HUES64 (cell line): ENCODE measurements around the gene SPIRE1.

Experiments used
- H3K27ac ChIP-seq: 2 replicates; pipeline ENCODE4 v1.7.0; 2013; ENCODE audit warnings: low read depth, low read length, inconsistent platforms
- H3K27me3 ChIP-seq: 2 replicates; pipeline ENCODE4 v1.6.1; 2013; ENCODE audit warnings: mild to moderate bottlenecking, low read length; ENCODE audit not compliant: insufficient read depth
- H3K36me3 ChIP-seq: 2 replicates; pipeline ENCODE4 v1.6.1; 2013; ENCODE audit warnings: mild to moderate bottlenecking, low read length; ENCODE audit not compliant: insufficient read depth
- H3K4me1 ChIP-seq: 2 replicates; pipeline ENCODE4 v1.6.1; 2013; ENCODE audit warnings: mild to moderate bottlenecking, low read length, moderate library complexity; ENCODE audit not compliant: insufficient read depth
- H3K4me3 ChIP-seq: 2 replicates; pipeline ENCODE4 v1.5.1; 2013; ENCODE audit warnings: mild to moderate bottlenecking, low read length, moderate library complexity
- H3K9ac ChIP-seq: 2 replicates; pipeline ENCODE4 v1.6.1; 2013; ENCODE audit warnings: mild to moderate bottlenecking, low read depth, low read length
- H3K9me3 ChIP-seq: 2 replicates; pipeline ENCODE4 v1.6.1; 2013; ENCODE audit warnings: low read depth, low read length; ENCODE audit not compliant: insufficient read depth
- WGBS: fragments of 150-250, 120-280 bp; methylation state at CpG from one replicate; pipeline ENCODE4 v1.1.7; 2013; ENCODE audit warnings: missing lambda C conversion rate; 5-methylcytosine and 5-hydroxymethylcytosine counted together

SPIRE1 gene

DNA sequence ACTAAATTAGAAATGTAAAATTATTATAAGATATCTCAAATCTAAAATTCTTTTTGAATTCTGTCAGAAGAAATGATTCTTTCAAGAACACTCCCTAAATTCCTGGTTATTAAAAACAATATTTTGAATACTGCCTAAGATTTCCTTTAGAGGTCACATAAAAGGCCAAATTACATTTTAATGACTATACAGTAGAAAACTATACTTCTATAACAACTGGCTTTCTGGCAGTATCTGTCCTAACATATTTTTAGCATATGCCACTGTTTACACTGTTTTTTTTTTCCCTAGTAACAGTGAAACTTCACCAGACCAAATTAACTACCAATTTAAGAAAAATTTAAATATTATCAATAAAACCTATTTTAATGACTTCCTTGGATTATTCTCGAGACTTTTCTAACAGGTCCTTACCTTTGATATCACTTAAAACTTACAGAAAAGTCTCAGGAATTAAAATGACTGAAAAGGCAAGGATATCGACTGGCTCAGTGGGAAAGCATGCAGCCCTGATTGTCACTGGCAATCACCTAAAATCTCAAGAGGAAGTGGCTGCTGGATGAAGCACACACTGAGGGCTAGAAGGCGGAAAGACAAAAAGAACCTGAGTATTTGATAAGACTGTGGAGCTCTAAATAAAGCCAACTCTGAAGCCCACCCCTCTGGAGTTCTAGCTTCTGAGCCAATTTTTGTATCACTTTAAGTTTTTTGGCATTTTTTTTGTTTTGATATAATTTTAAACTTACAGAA lies 59.6 kb downstream of the SPIRE1 start:
- H3K27ac ChIP-seq: no peak overlapping the region
- H3K36me3 ChIP-seq: no peaks in the 10 kb centered on the region
- no peak overlapping the region for H3K4me3 ChIP-seq
- no peak overlapping the region for H3K9ac ChIP-seq
- peaks cover 16% of the 10 kb centered on the region for H3K4me1 ChIP-seq
- 70% methylated on average over 3 of the region's 3 CpGs for WGBS
- no peaks in the 10 kb centered on the region for H3K9me3 ChIP-seq
- H3K27me3 ChIP-seq: no peaks in the 10 kb centered on the region

DNA sequence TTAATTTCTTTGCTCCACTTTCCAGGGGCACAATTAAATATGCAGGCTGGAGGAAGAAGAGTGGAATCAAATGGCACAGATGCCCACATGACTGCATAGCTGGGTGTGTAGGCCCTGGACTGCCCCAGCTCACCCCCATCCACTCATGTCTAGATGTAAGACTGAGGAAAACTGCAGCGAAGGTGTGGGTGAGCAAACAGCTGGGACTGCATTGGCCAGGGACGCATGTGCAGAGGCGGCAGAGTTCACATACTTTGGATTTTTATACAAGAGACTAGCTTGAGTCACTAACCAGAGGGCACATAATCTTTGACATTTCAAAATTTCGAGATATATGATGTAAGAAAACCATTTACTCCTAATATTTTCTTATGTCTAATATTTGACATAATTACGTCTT lies 60.1 kb downstream of the SPIRE1 start:
- Histone ChIP-seq H3K9ac (no peak overlapping the region), H3K4me3 (no peak overlapping the region), H3K4me1 (peaks cover 16% of the 10 kb centered on the region), H3K27me3 (no peaks in the 10 kb centered on the region), H3K36me3 (no peaks in the 10 kb centered on the region), H3K9me3 (no peaks in the 10 kb centered on the region), H3K27ac (no peak overlapping the region)
- whole genome bisulfite sequencing: 93% methylated on average over 3 of the region's 5 CpGs

- no peak overlapping the region for H3K9ac ChIP-seq
- H3K36me3 ChIP-seq: no peaks in the 10 kb centered on the region
- H3K4me1 ChIP-seq: peaks cover 16% of the 10 kb centered on the region
- H3K27me3 ChIP-seq: no peaks in the 10 kb centered on the region
- H3K27ac ChIP-seq: no peak overlapping the region
- no peak overlapping the region for H3K4me3 ChIP-seq
- H3K9me3 ChIP-seq: no peaks in the 10 kb centered on the region
These were observed 62.2 kb downstream of the SPIRE1 start for GRCh38 chr18:12595571-12596255.

- Histone ChIP-seq H3K4me3 (no peak overlapping the region), H3K9ac (no peak overlapping the region), H3K9me3 (no peaks in the 10 kb centered on the region), H3K27me3 (no peaks in the 10 kb centered on the region), H3K4me1 (peaks cover 15% of the 10 kb centered on the region), H3K36me3 (no peaks in the 10 kb centered on the region), H3K27ac (no peak overlapping the region)
- 96% methylated on average over 8 of the region's 8 CpGs for WGBS
These were observed 64.0 kb downstream of the SPIRE1 start for GRCh38 chr18:12593866-12594265.

DNA sequence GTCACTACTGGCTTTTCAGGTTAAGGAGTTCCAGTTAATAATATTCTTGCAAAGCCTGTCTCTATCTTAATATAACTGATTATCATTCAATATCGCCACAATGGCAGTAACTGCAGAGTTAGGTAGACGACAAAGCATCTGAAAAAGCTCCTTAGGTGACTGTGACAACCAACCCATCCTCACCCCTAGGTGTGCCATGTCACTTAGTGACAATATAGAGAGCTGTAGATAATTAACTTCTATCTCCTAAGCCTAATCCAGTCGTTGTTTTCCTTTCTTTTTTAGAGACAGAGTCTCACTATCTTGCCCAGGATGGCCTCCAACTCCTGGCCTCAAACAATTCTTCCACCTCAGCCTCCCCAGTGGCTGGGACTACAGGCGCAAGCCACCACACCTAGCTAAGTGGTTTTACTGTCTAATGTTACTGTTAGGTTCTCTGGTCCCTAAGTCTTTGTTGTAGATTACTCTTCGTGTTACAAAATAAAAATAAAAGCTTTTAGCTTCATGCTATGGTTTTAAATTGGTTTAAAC lies 65.2 kb downstream of the SPIRE1 start:
- Histone ChIP-seq H3K9ac (no peak overlapping the region), H3K36me3 (no peaks in the 10 kb centered on the region), H3K9me3 (no peaks in the 10 kb centered on the region), H3K4me1 (peaks cover 3% of the 10 kb centered on the region), H3K27ac (no peak overlapping the region), H3K4me3 (no peak overlapping the region), H3K27me3 (no peaks in the 10 kb centered on the region)
- 80% methylated on average over 3 of the region's 5 CpGs for WGBS

- Histone ChIP-seq H3K9ac (no peak overlapping the region), H3K36me3 (no peaks in the 10 kb centered on the region), H3K27ac (no peak overlapping the region), H3K4me1 (no peaks in the 10 kb centered on the region), H3K9me3 (no peaks in the 10 kb centered on the region), H3K27me3 (no peaks in the 10 kb centered on the region), H3K4me3 (no peak overlapping the region)
These were observed 68.5 kb downstream of the SPIRE1 start for GRCh38 chr18:12589448-12589847.

- H3K4me1 ChIP-seq: no peaks in the 10 kb centered on the region
- H3K4me3 ChIP-seq: no peak overlapping the region
- H3K9ac ChIP-seq: no peak overlapping the region
- H3K9me3 ChIP-seq: no peaks in the 10 kb centered on the region
- H3K27ac ChIP-seq: no peak overlapping the region
- no peaks in the 10 kb centered on the region for H3K27me3 ChIP-seq
- 69% methylated on average over 1 of the region's 1 CpG for WGBS
- no peaks in the 10 kb centered on the region for H3K36me3 ChIP-seq
These were observed 71.0 kb downstream of the SPIRE1 start for GRCh38 chr18:12586956-12587355.

DNA sequence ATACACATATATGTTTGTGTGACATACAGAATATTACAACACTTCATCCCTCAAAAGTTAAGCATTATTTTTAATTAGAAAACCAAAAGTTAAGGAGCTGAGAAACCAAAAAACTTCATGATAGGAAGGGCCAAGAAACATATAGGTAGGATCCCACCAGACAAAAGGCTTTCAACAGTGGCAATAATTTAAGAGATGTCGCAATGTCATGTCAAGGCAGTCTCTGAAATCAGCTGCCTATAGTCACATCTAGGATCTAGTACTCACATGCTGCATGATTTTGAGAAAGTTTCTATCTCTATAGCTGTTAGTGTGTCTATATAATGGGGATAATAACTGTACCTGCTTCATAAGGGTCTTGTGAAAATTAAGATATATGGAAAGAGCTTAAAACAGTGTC lies 72.7 kb downstream of the SPIRE1 start:
- no peaks in the 10 kb centered on the region for H3K9me3 ChIP-seq
- no peaks in the 10 kb centered on the region for H3K27me3 ChIP-seq
- WGBS: 100% methylated on average over 1 of the region's 1 CpG
- H3K36me3 ChIP-seq: no peaks in the 10 kb centered on the region
- no peak overlapping the region for H3K4me3 ChIP-seq
- no peaks in the 10 kb centered on the region for H3K4me1 ChIP-seq
- no peak overlapping the region for H3K27ac ChIP-seq
- H3K9ac ChIP-seq: no peak overlapping the region

GRCh38 chr18:12580630-12581342 lies 77.1 kb downstream of the SPIRE1 start:
- Histone ChIP-seq H3K9ac (no peak overlapping the region), H3K27ac (no peak overlapping the region), H3K9me3 (no peaks in the 10 kb centered on the region), H3K27me3 (no peaks in the 10 kb centered on the region), H3K36me3 (no peaks in the 10 kb centered on the region), H3K4me1 (no peaks in the 10 kb centered on the region), H3K4me3 (no peak overlapping the region)
- 94% methylated on average over 9 of the region's 9 CpGs for WGBS

GRCh38 chr18:12579775-12580174 lies 78.1 kb downstream of the SPIRE1 start:
- H3K27ac ChIP-seq: no peak overlapping the region
- no peaks in the 10 kb centered on the region for H3K27me3 ChIP-seq
- H3K36me3 ChIP-seq: no peaks in the 10 kb centered on the region
- H3K9me3 ChIP-seq: no peaks in the 10 kb centered on the region
- 87% methylated on average over 2 of the region's 2 CpGs for WGBS
- no peaks in the 10 kb centered on the region for H3K4me1 ChIP-seq
- no peak overlapping the region for H3K4me3 ChIP-seq
- no peak overlapping the region for H3K9ac ChIP-seq

GRCh38 chr18:12577848-12578247 lies 80.1 kb downstream of the SPIRE1 start:
- Histone ChIP-seq H3K4me1 (no peaks in the 10 kb centered on the region), H3K36me3 (no peaks in the 10 kb centered on the region), H3K27ac (no peak overlapping the region), H3K4me3 (no peak overlapping the region), H3K9ac (no peak overlapping the region), H3K27me3 (no peaks in the 10 kb centered on the region), H3K9me3 (no peaks in the 10 kb centered on the region)
- 100% methylated on average over 1 of the region's 1 CpG for WGBS
